Midbrain (tissue), 1 donor: Measurements from ENCODE around the gene PGGHG.
A peak's percentile ranks its signal among the peaks of the same experiment; 100 is the strongest.

Source experiments
- DNase-seq: peaks from one replicate; lab custom pipeline; 2025; lab: John Stamatoyannopoulos, UW

Gene PGGHG

DNA sequence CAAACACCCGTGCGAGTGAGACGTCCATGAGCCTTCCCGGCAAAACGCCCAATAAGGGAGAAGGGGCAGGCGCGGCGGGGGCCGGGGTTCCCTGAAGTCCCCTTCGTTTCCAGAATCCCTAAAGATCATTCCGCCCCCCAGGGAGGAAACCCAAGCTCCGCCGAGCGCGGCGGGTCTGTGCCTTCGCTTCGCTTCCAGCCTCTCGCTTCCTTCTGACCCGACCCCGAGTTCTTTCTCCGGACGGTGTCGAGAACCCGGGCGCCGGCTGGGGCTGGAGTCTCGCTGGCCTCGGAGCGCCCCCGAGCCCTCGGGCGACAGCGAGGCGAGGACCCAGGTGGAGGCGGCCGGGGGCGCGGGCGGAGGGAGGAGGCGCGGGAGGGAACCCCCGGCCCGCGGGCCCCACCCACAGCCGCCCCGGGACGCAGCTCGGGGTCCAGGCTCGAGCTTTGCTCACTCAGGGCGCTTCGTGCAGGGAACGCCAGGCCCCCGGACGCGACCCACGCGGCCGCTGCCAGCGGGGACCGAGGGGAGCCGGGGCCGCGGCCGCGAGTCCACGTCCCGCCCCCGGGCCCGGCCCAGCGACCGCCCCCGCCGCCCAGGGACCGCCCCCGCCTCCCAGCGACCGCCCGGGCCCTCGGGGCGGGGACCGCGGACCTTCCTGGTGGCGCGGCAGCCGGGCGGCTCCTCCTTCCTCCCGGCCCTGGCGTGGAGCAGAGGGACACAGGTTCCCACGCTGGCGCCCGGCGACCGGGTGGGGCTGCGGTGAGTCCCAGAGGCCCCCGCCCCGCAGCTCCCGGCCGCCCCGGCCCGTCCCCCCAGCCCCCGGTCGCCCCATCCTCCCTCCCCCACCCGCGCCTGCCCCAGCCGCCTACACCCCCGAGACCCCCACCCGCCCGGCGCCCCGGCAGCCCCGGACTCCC lies at the start of gene PGGHG:
TSS of gene PGGHG (plus strand) at position 649 of the 920 bp plus-strand sequence. CDS start 691 bp downstream, outside the sequence.
- DNase-seq: no peak

DNA sequence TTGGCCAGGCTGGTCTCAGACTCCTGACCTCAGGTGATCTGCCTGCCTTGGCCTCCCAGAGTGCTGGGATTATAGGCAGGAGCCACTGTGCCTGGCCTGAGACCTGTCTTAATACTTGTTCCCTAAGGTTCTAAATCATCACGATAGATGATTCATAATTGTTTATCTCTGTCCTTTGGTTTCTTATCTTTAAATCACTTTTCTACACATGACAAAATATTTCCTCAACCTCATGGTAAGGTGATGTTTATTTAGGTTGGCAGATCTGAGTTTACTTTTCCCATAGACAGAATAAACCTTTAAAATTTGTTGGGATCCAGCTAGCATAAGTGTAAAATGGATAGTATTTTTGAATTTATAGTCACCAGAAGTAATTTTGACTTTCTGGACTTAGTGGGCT lies 48.6 kb upstream of the PGGHG start:
- no peak for DNase-seq

DNA sequence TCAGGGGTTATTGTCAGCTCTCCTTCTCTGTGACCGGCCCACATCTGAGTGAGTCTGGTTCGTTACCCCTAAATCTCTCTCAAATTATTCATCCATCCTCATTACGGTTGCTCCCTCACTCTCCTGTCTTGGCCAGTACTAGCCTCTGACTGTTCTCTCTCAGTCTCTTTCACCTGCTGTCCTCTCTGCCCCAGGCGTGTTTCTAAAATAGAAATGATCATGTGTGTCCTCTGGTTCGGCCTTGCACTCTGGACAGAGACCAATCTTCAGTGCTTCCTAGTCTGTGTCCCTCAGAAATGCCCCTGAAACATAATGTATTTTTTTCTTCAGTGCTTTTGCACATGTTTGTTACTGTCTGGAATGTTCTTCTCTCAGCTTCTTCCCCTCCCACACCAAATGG lies 47.3 kb upstream of the PGGHG start:
- no peak for DNase-seq

DNA sequence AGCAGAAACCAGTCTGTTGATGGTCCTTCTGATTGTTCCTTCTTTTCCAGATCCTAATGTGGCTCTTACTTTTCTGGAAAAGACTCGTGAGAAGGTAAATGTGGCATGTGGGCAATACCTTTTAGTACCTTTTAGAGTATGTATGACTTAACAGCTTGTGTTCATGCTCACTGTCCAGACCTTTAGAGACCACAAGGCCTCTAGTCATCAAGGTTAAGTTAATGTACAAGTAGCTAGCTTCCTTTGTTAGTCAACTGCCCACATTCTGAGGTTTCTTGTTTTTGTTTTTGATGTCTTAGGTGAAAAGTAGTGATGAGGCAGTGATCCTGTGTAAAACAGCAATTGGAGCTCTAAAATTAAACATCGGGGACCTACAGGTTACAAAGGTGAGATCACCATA lies 44.5 kb upstream of the PGGHG start:
- DNase-seq: no peak

DNA sequence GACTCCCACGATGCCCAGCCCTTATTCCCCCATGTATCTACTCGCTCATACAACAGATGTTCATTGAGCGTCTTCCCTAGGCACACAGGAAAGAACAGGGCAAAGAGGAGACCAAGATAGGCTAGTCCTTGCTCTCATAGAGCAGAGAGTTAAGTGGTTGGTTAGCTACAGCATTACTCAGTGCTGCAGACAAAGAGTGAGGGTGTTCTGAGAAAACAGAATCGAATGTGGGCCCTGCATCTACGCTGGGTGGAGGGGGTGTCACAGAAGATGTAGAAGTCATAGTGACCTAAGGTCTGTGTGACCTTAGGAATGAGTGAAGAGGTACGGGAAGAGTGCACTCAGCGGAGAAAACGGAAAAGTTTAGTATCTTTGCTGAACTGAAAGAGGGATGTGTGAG lies 39.9 kb upstream of the PGGHG start:
- no peak for DNase-seq

DNA sequence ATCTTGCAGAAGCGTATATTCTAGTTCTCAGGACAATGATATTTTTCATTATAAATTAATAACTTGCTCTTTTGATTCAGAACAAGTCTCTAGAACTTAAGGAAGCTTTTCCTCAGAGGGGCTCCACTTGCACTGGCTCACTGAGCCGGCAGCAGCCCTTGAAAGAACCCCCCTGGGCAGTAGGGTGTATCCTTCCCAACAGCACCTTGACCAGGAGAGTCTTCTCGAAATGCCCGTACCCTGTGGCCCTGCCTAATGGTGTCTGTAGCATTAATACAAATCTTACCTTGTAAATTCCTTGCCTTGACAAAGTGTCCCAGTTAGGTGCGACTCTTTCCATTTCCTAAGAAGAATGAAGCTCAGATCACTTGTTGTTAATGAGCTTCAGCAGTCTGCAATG lies 38.7 kb upstream of the PGGHG start:
- DNase-seq: no peak

DNA sequence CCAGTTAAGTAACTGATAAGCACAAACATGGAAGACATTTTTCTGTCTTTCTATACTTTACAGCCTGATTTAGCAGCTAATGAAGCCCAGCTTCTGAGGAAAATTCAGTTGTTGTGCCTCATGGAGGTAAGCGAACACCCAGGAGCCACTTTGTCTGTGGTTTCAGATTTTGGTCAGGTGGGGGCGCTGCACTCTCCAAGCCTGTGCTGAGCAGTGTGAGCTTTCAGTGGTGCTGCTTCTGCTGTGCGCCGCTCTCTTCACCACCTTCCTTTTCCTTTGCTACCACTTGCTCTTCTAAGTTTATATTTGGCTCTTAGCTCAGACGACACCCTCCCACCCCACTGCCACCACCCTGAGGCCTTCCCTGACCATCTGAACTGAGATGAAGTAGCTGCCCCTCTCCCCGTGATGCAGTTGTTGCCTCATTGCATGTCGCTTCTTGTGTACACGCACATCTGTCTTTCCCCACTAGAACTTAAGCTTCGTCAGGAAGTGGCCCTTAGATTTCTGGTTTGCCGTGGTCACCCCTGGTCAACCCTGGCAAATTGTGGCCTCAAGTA lies 38.1 kb upstream of the PGGHG start:
- peak; percentile 29 for DNase-seq

DNA sequence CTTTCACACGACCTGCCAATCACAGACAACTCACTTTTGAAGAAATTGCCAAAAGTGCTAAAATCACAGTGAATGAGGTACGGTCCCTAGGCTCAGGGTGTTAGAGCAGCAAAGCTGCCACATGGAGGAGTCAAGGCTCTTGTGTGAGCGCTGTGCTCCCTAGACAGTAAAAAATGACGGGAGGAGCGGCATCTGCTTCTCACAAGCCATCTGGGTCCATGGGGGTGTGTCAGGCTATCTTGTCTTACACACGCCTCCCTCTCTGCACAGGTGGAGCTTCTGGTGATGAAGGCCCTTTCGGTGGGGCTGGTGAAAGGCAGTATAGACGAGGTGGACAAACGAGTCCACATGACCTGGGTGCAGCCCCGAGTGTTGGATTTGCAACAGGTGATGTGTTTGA lies 37.4 kb upstream of the PGGHG start:
- no peak for DNase-seq

DNA sequence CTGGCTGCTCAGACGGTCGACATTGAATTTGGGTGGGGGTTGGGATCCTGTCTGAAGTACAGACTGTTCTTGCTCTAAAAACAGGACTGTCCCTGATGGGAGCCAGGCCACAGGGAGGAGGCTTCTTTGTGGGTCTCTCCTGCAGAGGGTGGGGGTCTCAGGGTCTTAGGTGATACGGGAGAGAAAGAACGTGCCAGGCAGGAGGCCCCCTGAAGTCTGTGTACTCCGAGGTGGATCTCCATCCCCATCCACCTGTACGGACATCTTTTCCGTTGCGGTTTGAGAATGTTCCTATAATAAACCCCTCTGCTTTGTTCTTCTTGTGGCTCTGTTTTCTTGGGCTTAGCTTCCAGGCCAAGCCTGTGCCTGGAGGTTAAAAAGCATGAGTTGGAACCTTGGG lies 36.3 kb upstream of the PGGHG start:
- no peak for DNase-seq

DNA sequence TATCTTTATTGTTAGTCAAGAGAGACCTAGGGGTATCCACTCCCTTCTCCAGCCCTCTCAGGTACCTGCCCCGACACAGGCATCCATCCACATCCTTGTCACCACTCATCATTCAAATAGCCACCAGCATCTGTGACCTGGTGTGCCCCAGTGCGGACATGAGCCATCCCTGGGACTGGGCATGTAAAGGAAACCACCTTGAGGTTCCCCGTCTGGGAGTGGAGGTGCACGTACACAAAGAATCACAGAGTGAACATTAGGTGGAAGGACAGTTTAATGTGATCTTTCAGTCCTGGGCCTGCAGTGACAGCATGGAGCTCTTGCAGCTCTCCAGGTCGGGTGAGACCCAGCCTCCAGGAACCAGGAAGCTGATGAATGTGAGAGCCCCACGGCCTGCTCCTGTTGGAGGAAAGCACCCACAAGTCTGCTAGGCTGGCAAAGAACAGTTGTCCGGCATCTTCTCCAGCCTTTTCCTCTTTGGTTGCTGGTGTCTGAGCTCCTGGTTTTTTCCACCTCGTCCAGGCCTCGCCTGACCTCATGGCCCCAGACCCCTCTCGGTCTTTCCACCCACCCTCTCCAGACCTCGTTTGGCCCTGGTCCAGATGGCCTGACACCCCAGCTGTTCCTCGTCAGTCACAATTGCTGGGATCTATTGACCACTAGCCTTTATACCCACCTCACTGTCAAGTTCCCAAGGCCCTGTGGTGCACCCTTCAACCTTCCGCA lies 35.6 kb upstream of the PGGHG start:
- DNase-seq: no peak

DNA sequence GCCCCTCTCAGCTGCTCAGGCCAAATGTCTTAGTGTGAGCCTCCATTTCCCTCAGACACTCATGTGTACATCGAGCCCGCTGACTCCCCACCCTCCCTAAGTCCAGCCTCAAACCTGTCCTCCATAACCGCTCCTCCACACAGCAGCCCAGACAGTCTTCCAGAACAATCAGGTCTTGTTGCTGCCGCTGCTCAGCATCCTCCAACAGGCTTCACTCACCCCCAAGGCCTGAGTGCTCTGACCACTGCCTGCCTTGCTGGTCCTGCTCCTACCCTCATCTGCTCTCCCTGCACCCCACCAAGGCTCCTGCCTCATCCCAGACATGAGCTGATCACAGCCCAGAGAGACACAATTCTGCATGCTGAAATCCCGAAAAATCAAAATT lies 35.0 kb upstream of the PGGHG start:
- DNase-seq: no peak

DNA sequence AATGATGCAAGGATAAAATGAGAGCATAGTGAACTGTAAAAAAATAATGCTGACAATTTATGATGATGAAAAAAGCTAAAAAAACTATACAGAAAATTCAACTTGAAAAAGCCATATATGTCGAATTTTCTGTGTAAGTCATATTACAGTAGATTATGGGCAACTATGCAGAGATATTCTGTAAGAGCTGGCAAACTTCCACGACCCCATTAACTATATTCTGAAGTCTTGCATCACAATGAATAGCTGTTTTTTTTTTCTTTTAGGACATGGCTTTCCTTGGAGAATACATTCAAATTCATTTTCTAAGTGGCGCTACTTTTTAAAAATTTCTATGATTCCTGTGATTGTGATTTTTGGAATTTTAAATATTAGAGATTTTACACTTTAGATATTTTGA lies 33.8 kb upstream of the PGGHG start:
- no peak for DNase-seq

DNA sequence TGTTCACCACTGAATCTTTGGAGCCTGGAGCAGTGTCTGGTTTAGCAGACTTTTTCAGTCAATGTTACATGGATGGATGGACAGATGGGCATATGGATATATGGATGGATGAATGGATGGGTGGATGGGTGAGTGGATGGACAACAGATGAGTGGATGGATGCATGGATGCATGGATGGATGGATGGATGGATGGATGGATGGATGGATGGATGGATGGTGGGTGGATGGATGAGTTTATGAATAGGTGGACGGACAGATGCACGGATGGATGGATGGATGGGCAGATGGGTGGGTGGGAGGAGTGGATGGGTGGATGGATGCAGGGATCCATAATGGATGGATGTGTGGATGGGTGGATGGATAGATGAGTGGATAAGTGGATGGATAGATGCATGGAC lies 33.1 kb upstream of the PGGHG start:
- DNase-seq: no peak

DNA sequence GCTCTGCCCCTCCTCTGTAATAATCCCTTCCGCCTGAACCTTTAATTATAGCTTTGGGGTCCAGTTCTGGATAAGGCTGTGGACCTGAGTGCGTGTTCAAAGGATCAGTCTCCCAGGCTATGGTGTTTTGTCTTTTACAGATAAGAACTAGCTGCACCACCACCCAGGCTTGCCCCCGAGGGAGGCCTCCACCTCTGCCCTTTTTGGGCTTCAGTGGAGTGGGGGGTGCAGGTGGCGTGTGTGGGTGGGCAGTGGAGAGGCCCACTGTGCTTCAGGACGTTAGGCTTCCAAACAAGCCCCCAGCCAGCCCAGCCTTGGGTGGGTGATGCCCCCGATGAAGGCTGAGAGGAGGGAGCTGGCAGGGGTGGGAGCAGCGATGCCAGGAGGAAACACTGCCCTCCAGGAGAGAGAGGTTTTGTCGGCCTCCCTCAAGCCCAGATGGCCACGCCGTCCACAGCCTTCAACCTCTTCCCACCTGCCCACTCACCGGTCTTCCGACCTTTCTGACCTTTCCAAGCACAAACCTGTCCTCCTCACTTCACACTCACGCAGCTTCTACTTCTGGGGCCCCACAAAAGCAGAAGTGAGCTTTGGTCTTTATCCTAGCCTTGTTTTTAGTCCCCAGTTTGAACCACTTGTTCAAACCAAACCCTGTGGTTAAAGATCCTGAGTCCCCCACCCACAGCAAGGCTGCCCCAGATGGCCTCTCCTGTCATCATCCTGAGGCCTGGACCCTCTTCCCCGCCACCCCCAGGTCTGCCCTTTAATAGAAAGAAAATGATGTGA lies 31.8 kb upstream of the PGGHG start:
- no peak for DNase-seq

DNA sequence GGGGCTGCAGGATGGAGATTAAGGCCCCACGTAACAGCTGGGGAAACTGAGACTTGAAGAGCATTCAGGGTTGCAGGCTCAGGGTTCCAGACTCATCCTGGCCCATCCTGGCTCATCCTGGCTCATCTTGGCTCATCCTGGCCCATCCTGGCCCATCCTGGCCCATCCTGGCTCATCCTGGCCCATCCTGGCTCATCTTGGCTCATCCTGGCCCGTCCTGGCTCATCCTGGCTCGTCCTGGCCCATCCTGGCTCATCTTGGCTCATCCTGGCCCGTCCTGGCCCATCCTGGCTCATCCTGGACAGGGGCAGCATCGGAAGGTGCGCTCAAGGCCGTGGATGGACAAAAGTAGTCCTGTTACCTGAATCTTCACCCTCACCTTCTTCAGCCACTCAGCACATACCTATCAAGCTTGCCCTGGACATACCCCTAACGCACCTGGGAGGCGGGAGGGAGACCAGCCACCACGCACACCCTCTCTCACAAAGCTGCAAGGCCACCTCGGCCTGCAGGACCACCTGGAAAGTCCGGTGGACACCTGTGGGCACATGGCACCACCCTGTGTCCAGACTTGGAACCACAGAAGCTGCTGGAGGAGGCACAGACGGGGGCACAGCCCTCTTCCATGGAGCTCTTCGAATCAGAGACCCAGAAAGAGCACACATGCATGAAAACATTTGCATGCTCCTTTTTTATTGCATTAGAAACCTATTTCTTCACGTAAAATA lies 31.0 kb upstream of the PGGHG start:
- DNase-seq: no peak

DNA sequence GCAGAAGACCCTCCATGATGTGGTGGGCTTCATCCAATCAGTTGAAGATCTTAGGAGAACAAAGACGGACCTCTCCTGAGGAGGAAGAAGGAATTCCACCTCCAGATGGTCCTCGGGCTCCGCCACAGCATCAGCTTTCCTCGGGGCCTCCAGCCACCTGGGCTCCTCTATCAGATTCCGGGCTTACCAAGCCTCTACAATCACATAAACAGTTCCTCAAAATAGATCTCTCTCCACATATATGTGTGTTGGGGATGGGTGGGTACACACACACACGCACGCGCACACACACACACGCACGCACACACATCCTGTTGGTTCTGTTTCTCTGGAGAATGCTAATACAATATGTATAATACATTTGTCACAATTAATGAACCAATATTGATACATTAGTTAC lies 29.5 kb upstream of the PGGHG start:
- no peak for DNase-seq

DNA sequence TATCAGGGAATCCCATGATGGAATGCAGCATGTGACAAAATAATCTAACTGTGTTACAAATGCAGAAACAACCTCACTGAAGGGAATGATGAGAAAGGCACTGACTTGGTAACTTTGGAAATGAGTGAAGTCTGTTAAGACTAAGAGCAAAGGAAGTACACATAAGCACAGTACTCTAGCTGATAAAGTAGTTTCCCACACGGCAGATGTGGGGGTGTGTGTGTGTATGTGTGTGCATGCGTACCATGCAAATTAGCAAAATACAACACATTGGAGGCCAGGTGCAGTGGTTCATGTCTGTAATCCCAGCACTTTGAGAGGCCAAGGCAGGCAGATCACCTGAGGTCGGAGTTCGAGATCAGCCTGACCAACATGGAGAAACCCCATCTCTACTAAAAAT lies 27.3 kb upstream of the PGGHG start:
- no peak for DNase-seq

DNA sequence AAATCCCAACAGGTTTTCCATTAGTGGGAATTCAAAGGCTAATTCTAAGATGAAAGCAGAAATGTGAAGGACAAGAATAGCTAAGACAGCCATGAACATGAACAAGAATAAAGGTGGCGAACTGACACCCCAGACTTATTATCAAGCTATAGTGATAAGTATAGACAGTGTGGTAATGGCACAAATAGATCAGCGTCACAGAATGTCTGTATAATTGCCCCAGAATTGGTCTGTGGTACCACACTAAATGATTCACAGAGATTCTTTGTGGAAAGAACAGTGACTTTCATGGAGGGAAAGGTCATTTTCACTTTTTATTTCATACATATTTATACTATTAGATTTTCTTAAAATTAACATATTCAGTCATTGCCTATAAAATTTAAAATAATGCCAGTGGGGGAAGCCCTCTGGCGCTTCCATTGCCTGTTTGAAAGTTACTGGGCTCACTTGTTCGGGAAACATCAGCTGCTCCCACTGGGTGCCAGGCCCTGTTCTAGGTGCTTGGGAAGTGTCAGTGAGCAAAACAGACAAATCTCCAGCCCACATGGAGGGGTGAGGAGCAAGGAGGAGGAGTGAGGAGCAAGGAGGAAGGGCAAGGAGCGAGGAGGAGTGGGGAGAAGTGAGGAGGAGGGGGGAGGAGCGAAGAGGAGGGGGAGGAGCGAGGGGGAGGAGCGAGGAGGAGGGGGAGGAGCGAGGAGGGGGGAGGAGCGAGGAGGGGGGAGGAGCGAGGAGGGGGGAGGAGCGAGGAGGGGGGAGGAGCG lies 22.1 kb upstream of the PGGHG start:
- DNase-seq: no peak

DNA sequence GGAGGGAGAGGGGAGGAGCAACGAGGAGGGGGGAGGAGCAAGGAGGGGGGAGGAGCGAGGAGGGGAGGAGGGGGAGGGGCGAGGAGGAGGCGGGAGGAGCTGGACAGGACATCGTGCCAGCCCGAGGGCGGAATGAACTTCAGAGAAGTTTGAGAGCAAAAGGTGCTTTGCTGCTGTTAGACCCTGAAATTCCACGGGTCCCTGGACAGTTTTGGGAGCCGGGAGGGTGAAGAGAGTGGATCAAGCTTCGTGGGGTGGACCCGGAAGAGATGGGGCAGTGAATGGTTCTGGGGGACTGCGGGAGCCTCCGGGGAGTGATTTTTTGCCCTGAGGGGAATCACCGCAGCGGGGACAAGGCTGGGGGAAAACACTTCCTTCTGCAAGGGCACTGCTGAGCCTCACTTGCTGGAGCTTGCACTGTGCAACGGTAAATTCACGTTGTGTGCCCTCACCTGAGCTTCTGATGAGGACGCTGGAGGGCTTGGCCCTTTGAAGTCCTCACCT lies 21.4 kb upstream of the PGGHG start:
- DNase-seq: no peak

DNA sequence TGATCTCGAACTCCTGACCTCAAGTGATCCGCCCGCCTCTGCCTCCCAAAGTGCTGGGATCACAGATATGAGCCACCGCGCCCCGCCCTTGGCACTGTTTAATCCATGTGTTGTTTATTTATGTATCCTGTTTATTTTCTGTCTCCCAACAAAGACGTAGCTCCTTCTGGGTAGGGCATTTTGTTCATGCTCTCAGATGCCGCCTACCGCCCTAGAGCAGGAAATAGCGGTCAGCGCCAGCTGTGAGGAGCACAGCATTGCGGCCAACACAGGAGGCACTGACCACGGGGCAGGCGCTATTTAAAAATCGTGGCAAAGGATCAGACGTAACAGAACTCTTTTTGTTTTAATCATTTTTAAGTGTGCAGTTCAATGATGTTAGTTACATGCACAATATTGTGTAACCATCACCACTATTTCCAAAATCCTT lies 20.2 kb upstream of the PGGHG start:
- DNase-seq: peak; percentile 24
